Loucy (cell line): ENCODE data around the gene MT1B.

Experiments used
- H2AFZ ChIP-seq: fragments of 200-600 bp; sonication (generic); 2 replicates; pipeline ENCODE4 v1.6.0; 2016; ENCODE audit warnings: antibody characterized with exemption, mild to moderate bottlenecking, low read length, moderate library complexity
- H3F3A ChIP-seq: fragments of 200-600 bp; 2 replicates; pipeline ENCODE4 v1.6.0; 2016; ENCODE audit warnings: antibody characterized with exemption, low read depth, mild to moderate bottlenecking
- H3K27me3 ChIP-seq: fragments of 200-600 bp; sonication (generic); 2 replicates; pipeline ENCODE4 v1.6.1; 2014; ENCODE audit warnings: low read length, mild to moderate bottlenecking; ENCODE audit not compliant: insufficient read depth, poor library complexity, severe bottlenecking
- H3K36me3 ChIP-seq: fragments of 200-600 bp; sonication (generic); 2 replicates; pipeline ENCODE4 v1.6.1; 2016; ENCODE audit warnings: low read length; ENCODE audit not compliant: insufficient read depth
- H3K4me1 ChIP-seq: fragments of 200-600 bp; sonication (generic); 2 replicates; pipeline ENCODE4 v1.5.1; 2014; ENCODE audit warnings: low read length, mild to moderate bottlenecking; ENCODE audit not compliant: insufficient read depth, poor library complexity, severe bottlenecking
- H3K4me2 ChIP-seq: fragments of 200-600 bp; sonication (generic); 2 replicates; pipeline ENCODE4 v1.6.0; 2014; ENCODE audit warnings: antibody characterized with exemption, low read length, low read depth, mild to moderate bottlenecking; ENCODE audit not compliant: poor library complexity, severe bottlenecking
- H3K4me3 ChIP-seq: fragments of 200-600 bp; sonication (generic); 2 replicates; pipeline ENCODE4 v1.5.1; 2014; ENCODE audit warnings: low read length, mild to moderate bottlenecking, mixed read lengths; ENCODE audit not compliant: poor library complexity, severe bottlenecking
- H3K79me2 ChIP-seq: fragments of 200-600 bp; sonication (generic); 2 replicates; pipeline ENCODE4 v1.6.1; 2014; ENCODE audit warnings: low read length; ENCODE audit not compliant: insufficient read depth
- H3K9ac ChIP-seq: fragments of 200-600 bp; sonication (generic); 2 replicates; pipeline ENCODE4 v1.6.0; 2014; ENCODE audit warnings: mild to moderate bottlenecking, low read depth, low read length, moderate library complexity; ENCODE audit not compliant: poor library complexity, severe bottlenecking
- H3K9me2 ChIP-seq: fragments of 200-600 bp; sonication (generic); replicated peaks from 2 replicates; pipeline ENCODE4 v1.6.1; 2016; ENCODE audit warnings: low read depth, low read length, mixed read lengths
- H3K9me3 ChIP-seq: fragments of 200-600 bp; sonication (generic); 2 replicates; pipeline ENCODE4 v1.6.1; 2014; ENCODE audit warnings: mild to moderate bottlenecking, antibody characterized with exemption, low read length, low read depth; ENCODE audit not compliant: insufficient read depth
- H4K20me1 ChIP-seq: fragments of 200-600 bp; sonication (generic); 2 replicates; pipeline ENCODE4 v1.6.0; 2014; ENCODE audit warnings: antibody characterized with exemption, low read length, mild to moderate bottlenecking; ENCODE audit not compliant: insufficient read depth, poor library complexity, severe bottlenecking
- CTCF ChIP-seq: fragments of 200-600 bp; sonication (generic); conservative IDR thresholded peaks from 2 replicates; pipeline ENCODE4 v1.5.1; 2014; ENCODE audit warnings: mild to moderate bottlenecking, antibody characterized with exemption, low read length
- EZH2phosphoT487 ChIP-seq: fragments of 200-600 bp; IDR thresholded peaks from 2 replicates; pipeline ENCODE4 v1.6.1; 2018; ENCODE audit warnings: antibody characterized with exemption, mild to moderate bottlenecking, moderate library complexity, borderline replicate concordance

Gene MT1B

DNA sequence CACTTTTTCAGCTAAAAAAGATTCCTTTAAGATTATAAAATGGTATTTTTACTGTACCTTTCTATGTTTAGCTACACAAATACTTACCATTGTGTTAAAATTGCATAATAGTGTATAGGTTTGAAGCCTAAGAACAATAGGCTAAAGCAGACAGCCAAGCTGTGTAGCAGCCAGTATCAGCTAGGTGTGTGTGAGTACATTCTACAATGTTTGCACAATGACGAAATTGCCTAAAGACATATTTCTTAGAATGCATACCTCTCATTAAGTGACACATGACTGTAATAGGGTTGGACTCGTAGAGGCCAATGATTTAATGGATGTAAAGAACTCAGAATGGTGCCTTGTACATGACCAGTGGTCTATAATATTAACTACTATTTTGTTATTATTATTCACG is 1.9 kb upstream of the MT1B start:
- Histone ChIP-seq H3K4me2 (no peak overlapping the region), H3K4me1 (no peaks in the 10 kb centered on the region), H3F3A (no peaks in the 10 kb centered on the region), H4K20me1 (no peaks in the 10 kb centered on the region), H3K79me2 (no peaks in the 10 kb centered on the region), H3K9me2 (no peaks in the 10 kb centered on the region), H3K9me3 (no peaks in the 10 kb centered on the region), H3K36me3 (no peaks in the 10 kb centered on the region), H2AFZ (no peak overlapping the region), H3K4me3 (no peak overlapping the region), H3K27me3 (no peaks in the 10 kb centered on the region), H3K9ac (no peak overlapping the region)
- no peak for TF ChIP-seq CTCF
- no peak for TF ChIP-seq EZH2phosphoT487

- Histone ChIP-seq H3K9me3 (no peaks in the 10 kb centered on the region), H2AFZ (no peak overlapping the region), H3F3A (no peaks in the 10 kb centered on the region), H3K9me2 (no peaks in the 10 kb centered on the region), H3K27me3 (no peaks in the 10 kb centered on the region), H3K9ac (no peak overlapping the region), H3K79me2 (no peaks in the 10 kb centered on the region), H3K4me1 (peaks cover 4% of the 10 kb centered on the region), H3K4me2 (no peak overlapping the region), H3K4me3 (no peak overlapping the region), H3K36me3 (no peaks in the 10 kb centered on the region), H4K20me1 (no peaks in the 10 kb centered on the region)
- no peak for TF ChIP-seq CTCF
Measured at GRCh38 chr16:56652600-56652999, 914 bp downstream of the MT1B start.

- Histone ChIP-seq H4K20me1 (no peaks in the 10 kb centered on the region), H3F3A (no peaks in the 10 kb centered on the region), H3K4me3 (no peak overlapping the region), H3K9me3 (no peaks in the 10 kb centered on the region), H3K36me3 (no peaks in the 10 kb centered on the region), H2AFZ (no peak overlapping the region), H3K79me2 (no peaks in the 10 kb centered on the region), H3K9ac (no peak overlapping the region), H3K27me3 (no peaks in the 10 kb centered on the region), H3K4me1 (peaks cover 10% of the 10 kb centered on the region), H3K9me2 (no peaks in the 10 kb centered on the region), H3K4me2 (no peak overlapping the region)
- TF ChIP-seq EZH2phosphoT487 (no peak), CTCF (no peak)
Measured at GRCh38 chr16:56653218-56653617, 1.5 kb downstream of the MT1B start.
